Osteocyte (in vitro differentiated cells): Measurements from ENCODE around the gene WSCD1. TPM values are rescaled to one million over a fixed set of nuclear protein-coding genes. Genes with fewer than 3 reads are reported as not detected.

ENCODE experiments used
- DNase-seq: peaks from one replicate; pipeline ENCODE4 v3.0.0; 2021; ENCODE audit warnings: mixed read lengths; ENCODE audit not compliant: unreplicated experiment; ENCODE audit errors: extremely low spot score
- H3K27ac Mint-ChIP-seq: one replicate; pipeline ENCODE4 v1.8.0; 2021; ENCODE audit warnings: mild to moderate bottlenecking, mixed read lengths; ENCODE audit not compliant: unreplicated experiment
- H3K27me3 Mint-ChIP-seq: one replicate; pipeline ENCODE4 v1.8.0; 2021; ENCODE audit warnings: mixed read lengths; ENCODE audit not compliant: unreplicated experiment
- H3K36me3 Mint-ChIP-seq: one replicate; pipeline ENCODE4 v1.8.0; 2021; ENCODE audit warnings: mixed read lengths; ENCODE audit not compliant: unreplicated experiment
- H3K4me1 Mint-ChIP-seq: one replicate; pipeline ENCODE4 v1.8.0; 2021; ENCODE audit warnings: mixed read lengths; ENCODE audit not compliant: unreplicated experiment
- H3K4me3 Mint-ChIP-seq: one replicate; pipeline ENCODE4 v1.8.0; 2021; ENCODE audit warnings: mild to moderate bottlenecking, moderate library complexity, mixed read lengths; ENCODE audit not compliant: unreplicated experiment
- H3K9me3 Mint-ChIP-seq: one replicate; pipeline ENCODE4 v1.8.0; 2021; ENCODE audit warnings: mixed read lengths; ENCODE audit not compliant: unreplicated experiment
- CTCF ChIP-seq: fragments of 200-600 bp; sonication (generic); IDR thresholded peaks from 2 replicates; pipeline ENCODE4 v1.5.0; 2021; ENCODE audit warnings: antibody characterized with exemption, mild to moderate bottlenecking, moderate library complexity
- total RNA-seq: library from RNA; stranded (reverse); gene quantifications from 2 replicates; pipeline ENCODE4 v1.2.1, GENCODE V29; 2021

WSCD1 gene
- total RNA-seq, 1 donor from 2014 or later, result 3.8 TPM

- H3K27me3 Mint-ChIP-seq, result no peaks in the 10 kb centered on the region
- H3K9me3 Mint-ChIP-seq, result peaks cover 4% of the 10 kb centered on the region
- DNase-seq, result no peak
- no peaks in the 10 kb centered on the region for H3K4me1 Mint-ChIP-seq
- no peak overlapping the region for H3K4me3 Mint-ChIP-seq
- H3K27ac Mint-ChIP-seq, result no peak overlapping the region
- no peaks in the 10 kb centered on the region for H3K36me3 Mint-ChIP-seq
- no peak for TF ChIP-seq CTCF
These were observed 38.8 kb downstream of the WSCD1 start for GRCh38 chr17:6108987-6109386.

GRCh38 chr17:6109536-6109935, 39.4 kb downstream of the WSCD1 start:
- no peak for TF ChIP-seq CTCF
- H3K36me3 Mint-ChIP-seq, result no peaks in the 10 kb centered on the region
- H3K27ac Mint-ChIP-seq, result no peak overlapping the region
- no peak for DNase-seq
- no peak overlapping the region for H3K4me3 Mint-ChIP-seq
- peaks cover 4% of the 10 kb centered on the region for H3K9me3 Mint-ChIP-seq
- H3K4me1 Mint-ChIP-seq, result no peaks in the 10 kb centered on the region
- no peaks in the 10 kb centered on the region for H3K27me3 Mint-ChIP-seq

GRCh38 chr17:6110088-6110487, 39.9 kb downstream of the WSCD1 start:
- no peak for DNase-seq
- Mint-ChIP-seq H3K27me3 (no peaks in the 10 kb centered on the region), H3K4me1 (no peaks in the 10 kb centered on the region), H3K36me3 (no peaks in the 10 kb centered on the region), H3K27ac (no peak overlapping the region), H3K9me3 (peaks cover 4% of the 10 kb centered on the region), H3K4me3 (no peak overlapping the region)
- TF ChIP-seq CTCF, result no peak

GRCh38 chr17:6110592-6110991, 40.4 kb downstream of the WSCD1 start:
- H3K4me1 Mint-ChIP-seq, result no peaks in the 10 kb centered on the region
- H3K4me3 Mint-ChIP-seq, result no peak overlapping the region
- no peak for TF ChIP-seq CTCF
- no peaks in the 10 kb centered on the region for H3K27me3 Mint-ChIP-seq
- no peaks in the 10 kb centered on the region for H3K36me3 Mint-ChIP-seq
- DNase-seq, result no peak
- peaks cover 4% of the 10 kb centered on the region for H3K9me3 Mint-ChIP-seq
- H3K27ac Mint-ChIP-seq, result no peak overlapping the region

GRCh38 chr17:6120351-6120750, 50.2 kb downstream of the WSCD1 start:
- Mint-ChIP-seq H3K27me3 (no peaks in the 10 kb centered on the region), H3K36me3 (no peaks in the 10 kb centered on the region)

More at GRCh38 chr17:6120351-6120750, 50.2 kb downstream of the WSCD1 start:
- H3K4me3 Mint-ChIP-seq, result no peak overlapping the region
- no peak for TF ChIP-seq CTCF
- no peak for DNase-seq
- H3K27ac Mint-ChIP-seq, result no peak overlapping the region
- H3K9me3 Mint-ChIP-seq, result peaks cover 17% of the 10 kb centered on the region
- H3K4me1 Mint-ChIP-seq, result no peaks in the 10 kb centered on the region
